ENCODE measurements around the gene LRP1.

Gene LRP1

GRCh38 chr12:57240926-57241401, 112.7 kb downstream of the LRP1 start:
- DNase-seq (ENCODE audit: low read depth in 1 of 2, low spot score in 1 of 2), result no peak
- TF ChIP-seq GABPA (IDR thresholded peaks at IDR 0.05; ENCODE audit: low read depth), result no peak
- peak overlapping the region; percentile 53 for H3K4me3 ChIP-seq (replicated peaks; ENCODE audit: insufficient read depth, low read length)
- H3K27me3 ChIP-seq (ENCODE audit: insufficient read depth, poor library complexity, severe bottlenecking), result peaks cover 23% of the 10 kb centered on the region
- no peak overlapping the region for H3K27ac ChIP-seq (replicated peaks)

GRCh38 chr12:57241402-57242310, 113.4 kb downstream of the LRP1 start:
- no peak for DNase-seq (ENCODE audit: low read depth in 1 of 2, low spot score in 1 of 2)
- TF ChIP-seq CTCF (IDR thresholded peaks at IDR 0.05; ENCODE audit: insufficient read depth, low read length), result no peak
- TF ChIP-seq POLR2AphosphoS5 (IDR thresholded peaks at IDR 0.05; ENCODE audit: low read depth), result no peak
- no peak for TF ChIP-seq SPI1 (IDR thresholded peaks at IDR 0.05; ENCODE audit: borderline replicate concordance, low read depth)
- TF ChIP-seq GABPA (IDR thresholded peaks at IDR 0.05; ENCODE audit: low read depth), result no peak
- no peak for TF ChIP-seq REST (IDR thresholded peaks at IDR 0.05; ENCODE audit: insufficient replicate concordance, low read depth)
- no peak overlapping the region for H3K27ac ChIP-seq (replicated peaks)
- no peak overlapping the region for H3K4me3 ChIP-seq (replicated peaks; ENCODE audit: insufficient read depth, low read length)
- peaks cover 23% of the 10 kb centered on the region for H3K27me3 ChIP-seq (ENCODE audit: insufficient read depth, poor library complexity, severe bottlenecking)

GRCh38 chr12:57242329-57242690, 114.0 kb downstream of the LRP1 start:
- DNase-seq (ENCODE audit: low read depth in 1 of 2, low spot score in 1 of 2), result no peak
- peaks cover 23% of the 10 kb centered on the region for H3K27me3 ChIP-seq (ENCODE audit: insufficient read depth, poor library complexity, severe bottlenecking)
- TF ChIP-seq SPI1 (IDR thresholded peaks at IDR 0.05; ENCODE audit: borderline replicate concordance, low read depth) (no peak), GABPA (IDR thresholded peaks at IDR 0.05; ENCODE audit: low read depth) (no peak), CTCF (IDR thresholded peaks at IDR 0.05; ENCODE audit: insufficient read depth, low read length) (no peak), POLR2AphosphoS5 (IDR thresholded peaks at IDR 0.05; ENCODE audit: low read depth) (no peak), REST (IDR thresholded peaks at IDR 0.05; ENCODE audit: insufficient replicate concordance, low read depth) (no peak)
- H3K27ac ChIP-seq (replicated peaks), result no peak overlapping the region
- H3K4me3 ChIP-seq (replicated peaks; ENCODE audit: insufficient read depth, low read length), result no peak overlapping the region

- no peak for TF ChIP-seq REST (IDR thresholded peaks at IDR 0.05; ENCODE audit: insufficient replicate concordance, low read depth)
- peak; percentile 44 for TF ChIP-seq CTCF (IDR thresholded peaks at IDR 0.05; ENCODE audit: insufficient read depth, low read length)
- Histone ChIP-seq H3K4me3 (replicated peaks; ENCODE audit: insufficient read depth, low read length) (peak overlapping the region; percentile 31), H3K27me3 (ENCODE audit: insufficient read depth, poor library complexity, severe bottlenecking) (peaks cover 23% of the 10 kb centered on the region), H3K27ac (replicated peaks) (no peak overlapping the region)
- DNase-seq (ENCODE audit: low read depth in 1 of 2, low spot score in 1 of 2), result peak in 1 of 2 experiments; percentile 52
These were observed 114.6 kb downstream of the LRP1 start for GRCh38 chr12:57242691-57243454.
